Renal cortex interstitium (tissue), 11 donors: ENCODE results near the gene ASIC5. TPM values are rescaled to one million over a fixed set of nuclear protein-coding genes. Genes with fewer than 3 reads are reported as not detected.

ENCODE experiments used
- DNase-seq, 11 donors: peaks; one replicate each; pipeline ENCODE4 v3.0.0-alpha.2; 2013; ENCODE audit warnings: low read depth in 9 of 11, low spot score in 4 of 11; ENCODE audit errors: extremely low read depth in 1 of 11
- polyA plus RNA-seq, 3 donors: library from polyadenylated mRNA; unstranded; fragments of 120-200 nt; gene quantifications; one replicate each; pipeline ENCODE4 v1.2.1, GENCODE V29; 2013; ENCODE audit not compliant: insufficient read length in 3 of 3

Gene ASIC5
- polyA plus RNA-seq, 3 donors, result 0.07 to 0.29 (median 0.26) TPM

- DNase-seq, result no peak
Measured at GRCh38 chr4:155887045-155887444, 21.0 kb upstream of the ASIC5 start.

GRCh38 chr4:155885666-155886065, 19.6 kb upstream of the ASIC5 start:
- DNase-seq, result no peak

- DNase-seq, result no peak
Measured at GRCh38 chr4:155883895-155884294, 17.8 kb upstream of the ASIC5 start.

GRCh38 chr4:155881555-155881954, 15.5 kb upstream of the ASIC5 start:
- no peak for DNase-seq

- no peak for DNase-seq
Measured at GRCh38 chr4:155879767-155880166, 13.7 kb upstream of the ASIC5 start.

GRCh38 chr4:155878611-155879010, 12.5 kb upstream of the ASIC5 start:
- no peak for DNase-seq

GRCh38 chr4:155877971-155878370, 11.9 kb upstream of the ASIC5 start:
- no peak for DNase-seq

GRCh38 chr4:155875878-155876277, 9.8 kb upstream of the ASIC5 start:
- DNase-seq, result no peak

GRCh38 chr4:155855897-155856296, 10.2 kb downstream of the ASIC5 start:
- DNase-seq, result no peak

GRCh38 chr4:155854582-155855226, 11.4 kb downstream of the ASIC5 start:
- no peak for DNase-seq

GRCh38 chr4:155853189-155853588, 12.9 kb downstream of the ASIC5 start:
- no peak for DNase-seq

- DNase-seq, result no peak
Measured at GRCh38 chr4:155849042-155849441, 17.0 kb downstream of the ASIC5 start.

- no peak for DNase-seq
Measured at GRCh38 chr4:155846929-155847328, 19.1 kb downstream of the ASIC5 start.

- DNase-seq, result no peak
Measured at GRCh38 chr4:155842080-155842479, 24.0 kb downstream of the ASIC5 start.

- no peak for DNase-seq
Measured at GRCh38 chr4:155837203-155837796, 28.8 kb downstream of the ASIC5 start.

- DNase-seq, result no peak
Measured at GRCh38 chr4:155832664-155833063, 33.4 kb downstream of the ASIC5 start.

GRCh38 chr4:155828628-155829027, 37.4 kb downstream of the ASIC5 start:
- DNase-seq, result no peak

- no peak for DNase-seq
Measured at GRCh38 chr4:155822572-155822971, 43.5 kb downstream of the ASIC5 start.

- no peak for DNase-seq
Measured at GRCh38 chr4:155820887-155821518, 45.1 kb downstream of the ASIC5 start.

GRCh38 chr4:155819066-155819465, 47.0 kb downstream of the ASIC5 start:
- DNase-seq, result no peak

GRCh38 chr4:155818639-155819038, 47.4 kb downstream of the ASIC5 start:
- DNase-seq, result no peak
